Ishikawa (cell line): ENCODE measurements around the gene PYCARD.

Experiments used
- FOXM1 ChIP-seq: IDR thresholded peaks from 2 replicates; pipeline ENCODE4 v1.6.1; 2012; ENCODE audit warnings: low read depth, borderline replicate concordance
- TAF1 ChIP-seq: IDR thresholded peaks from 2 replicates; pipeline ENCODE4 v1.6.1; 2012; ENCODE audit warnings: low read depth, mild to moderate bottlenecking

GRCh38 chr16:31194898-31195297 lies 7.7 kb downstream of the PYCARD start:
- no peak for TF ChIP-seq TAF1
- no peak for TF ChIP-seq FOXM1
